ENCODE results near the gene SKIDA1. TPM values are rescaled to one million over a fixed set of nuclear protein-coding genes. Genes with fewer than 3 reads are reported as not detected.

SKIDA1 gene
- total RNA-seq, 2 experiments from 2014 or later = 0.11 to 0.36 TPM

- Mint-ChIP-seq H3K27ac (no peak overlapping the region), H3K4me1 (ENCODE audit: low read depth) (no peaks in the 10 kb centered on the region), H3K27me3 (no peaks in the 10 kb centered on the region), H3K36me3 (ENCODE audit: low read depth) (no peaks in the 10 kb centered on the region), H3K4me3 (no peak overlapping the region), H3K9me3 (no peaks in the 10 kb centered on the region)
- no peak for TF ChIP-seq CTCF (IDR thresholded peaks at IDR 0.05)
- DNase-seq (no peak), ATAC-seq (no peak)
- intact Hi-C loops (cut with micrococcal nuclease) = no loop called here
- POLR2A ChIA-PET = no interaction called here
- CTCF ChIA-PET = interaction anchor here (1.2 kb wide), 1 partner anchor 22 kb away, joined by 3 read pairs; no protein-coding TSS in a partner anchor
Observed at GRCh38 chr10:21473541-21473940, 51.9 kb downstream of the SKIDA1 start.

DNA sequence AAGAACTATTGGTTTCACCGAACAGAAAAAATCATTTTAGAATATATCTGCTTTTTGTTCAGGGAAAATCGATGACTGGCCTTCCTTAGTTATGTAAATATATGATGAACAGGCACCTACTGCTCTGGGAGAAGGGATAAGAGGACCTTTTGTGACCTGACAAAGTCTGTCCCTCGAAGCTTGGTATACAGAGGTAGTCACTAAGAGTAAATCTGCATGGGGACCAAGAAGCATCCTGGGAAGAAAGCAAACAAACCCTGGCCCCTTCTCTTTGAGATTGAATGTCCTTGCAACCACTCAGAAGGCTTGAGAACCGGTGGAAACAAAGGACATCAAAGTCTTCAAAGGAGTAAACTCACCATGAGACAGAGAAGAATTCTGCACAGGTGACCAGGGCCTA is 52.3 kb downstream of the SKIDA1 start:
- H3K4me1 Mint-ChIP-seq (ENCODE audit: low read depth) = no peaks in the 10 kb centered on the region
- DNase-seq = no peak
- intact Hi-C loops (cut with micrococcal nuclease) = no loop called here
- H3K9me3 Mint-ChIP-seq = no peaks in the 10 kb centered on the region
- ATAC-seq = no peak
- no peak overlapping the region for H3K4me3 Mint-ChIP-seq
- TF ChIP-seq CTCF (IDR thresholded peaks at IDR 0.05) = no peak
- no peaks in the 10 kb centered on the region for H3K36me3 Mint-ChIP-seq (ENCODE audit: low read depth)
- no peaks in the 10 kb centered on the region for H3K27me3 Mint-ChIP-seq
- no peak overlapping the region for H3K27ac Mint-ChIP-seq
- ChIA-PET POLR2A (interaction anchor here (0.6 kb wide), 1 partner anchor 96 kb away, joined by 3 read pairs; no protein-coding TSS in a partner anchor), CTCF (interaction anchor here (1.2 kb wide), 1 partner anchor 23 kb away, joined by 3 read pairs; no protein-coding TSS in a partner anchor)

DNA sequence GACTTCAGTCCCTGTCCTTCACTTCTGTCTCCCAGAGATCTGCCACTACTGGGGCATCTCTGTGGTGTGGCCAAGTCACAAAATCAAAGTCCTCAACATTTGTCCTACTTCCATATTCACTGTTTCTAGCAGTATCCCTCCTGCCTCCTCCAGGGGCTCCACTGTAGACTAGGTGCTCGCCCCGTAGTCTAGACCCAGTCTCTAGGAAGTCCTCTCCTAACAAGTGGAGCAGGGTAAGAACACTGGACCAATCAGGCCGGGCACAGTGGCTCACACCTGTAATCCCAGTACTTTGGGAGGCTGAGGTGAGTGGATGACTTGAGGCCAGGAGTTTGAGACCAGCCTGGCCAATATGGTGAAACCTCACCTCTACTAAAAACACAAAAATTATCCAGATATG is 57.4 kb downstream of the SKIDA1 start:
- POLR2A ChIA-PET = no interaction called here
- Mint-ChIP-seq H3K36me3 (ENCODE audit: low read depth) (no peaks in the 10 kb centered on the region), H3K9me3 (no peaks in the 10 kb centered on the region), H3K4me1 (ENCODE audit: low read depth) (no peaks in the 10 kb centered on the region), H3K27ac (no peak overlapping the region), H3K4me3 (no peak overlapping the region), H3K27me3 (peaks cover 1% of the 10 kb centered on the region)
- intact Hi-C loops (cut with micrococcal nuclease) = no loop called here
- DNase-seq (no peak), ATAC-seq (no peak)
- TF ChIP-seq CTCF (IDR thresholded peaks at IDR 0.05) = no peak
- CTCF ChIA-PET = no interaction called here

- TF ChIP-seq CTCF (IDR thresholded peaks at IDR 0.05) = no peak
- DNase-seq (no peak), ATAC-seq (no peak)
- Mint-ChIP-seq H3K9me3 (no peaks in the 10 kb centered on the region), H3K27ac (no peak overlapping the region), H3K4me3 (no peak overlapping the region), H3K36me3 (ENCODE audit: low read depth) (no peaks in the 10 kb centered on the region), H3K4me1 (ENCODE audit: low read depth) (no peaks in the 10 kb centered on the region), H3K27me3 (peaks cover 2% of the 10 kb centered on the region)
- POLR2A ChIA-PET = no interaction called here
- intact Hi-C loops (cut with micrococcal nuclease) = no loop called here
- CTCF ChIA-PET = no interaction called here
Observed at GRCh38 chr10:21467633-21468032, 57.8 kb downstream of the SKIDA1 start.

GRCh38 chr10:21464134-21464533 is 61.3 kb downstream of the SKIDA1 start:
- H3K4me3 Mint-ChIP-seq = no peak overlapping the region

More at GRCh38 chr10:21464134-21464533, 61.3 kb downstream of the SKIDA1 start:
- peaks cover 3% of the 10 kb centered on the region for H3K27me3 Mint-ChIP-seq
- DNase-seq (no peak), ATAC-seq (no peak)
- H3K36me3 Mint-ChIP-seq (ENCODE audit: low read depth) = no peaks in the 10 kb centered on the region
- H3K9me3 Mint-ChIP-seq = no peaks in the 10 kb centered on the region
- intact Hi-C loops (cut with micrococcal nuclease) = no loop called here
- ChIA-PET POLR2A (no interaction called here), CTCF (no interaction called here)
- TF ChIP-seq CTCF (IDR thresholded peaks at IDR 0.05) = no peak
- no peak overlapping the region for H3K27ac Mint-ChIP-seq
- no peaks in the 10 kb centered on the region for H3K4me1 Mint-ChIP-seq (ENCODE audit: low read depth)

Small RNA genes within 50 kb of the gene (microRNA-seq; reads per million reads assigned to microRNA genes)
- gene MIR1915 (ENCODE audit: borderline microRNAs expressed, borderline replicate concordance) = not detected

Other genes with a start within 250 kb of the SKIDA1 start
- gene MLLT10, start 8.6 kb upstream of the SKIDA1 start, total RNA-seq = 10 to 100 TPM; 33.9 to 36.4 TPM